Activated T-cell treated with anti-CD3 and anti-CD28 coated beads for 1 hour (primary cell): ENCODE measurements around the gene SLC26A5.

Experiments used
- DNase-seq: peaks from one replicate; pipeline ENCODE4 v3.0.0-alpha.2; 2020; ENCODE audit warnings: low read depth

Gene SLC26A5

GRCh38 chr7:103346396-103346795 is 99.6 kb downstream of the SLC26A5 start:
- DNase-seq = no peak

GRCh38 chr7:103344453-103345149 is 101.4 kb downstream of the SLC26A5 start, which contains the start of gene DNAJC2:
Gene DNAJC2, minus strand, starts transcription at chr7:103344767. Its CDS starts 145 bp downstream, at chr7:103344622.
- DNase-seq = peak; percentile 77

- no peak for DNase-seq
These were observed 102.1 kb downstream of the SLC26A5 start for GRCh38 chr7:103343758-103344452.

DNA sequence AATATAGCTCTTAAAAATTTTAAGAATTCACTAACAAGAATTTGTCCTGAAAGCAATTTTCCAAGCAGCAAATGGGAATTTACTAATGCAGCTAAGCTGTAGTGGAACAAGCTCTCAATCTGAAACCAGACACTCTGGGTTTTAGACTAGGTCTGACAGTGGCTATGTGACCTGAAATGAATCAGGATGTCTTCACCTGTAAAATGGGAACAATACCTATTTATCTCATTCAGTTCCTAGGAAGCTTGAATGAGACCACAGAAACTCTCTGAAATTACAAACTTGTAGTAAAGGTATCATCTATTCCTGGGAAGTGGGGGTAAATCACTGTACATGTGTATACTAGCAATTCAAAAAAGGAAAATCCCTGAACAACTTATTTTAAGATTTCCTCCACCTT is 102.7 kb downstream of the SLC26A5 start:
- no peak for DNase-seq

- DNase-seq = no peak
These were observed 104.5 kb downstream of the SLC26A5 start for GRCh38 chr7:103341466-103341865.

GRCh38 chr7:103338864-103339263 is 107.1 kb downstream of the SLC26A5 start:
- no peak for DNase-seq

DNA sequence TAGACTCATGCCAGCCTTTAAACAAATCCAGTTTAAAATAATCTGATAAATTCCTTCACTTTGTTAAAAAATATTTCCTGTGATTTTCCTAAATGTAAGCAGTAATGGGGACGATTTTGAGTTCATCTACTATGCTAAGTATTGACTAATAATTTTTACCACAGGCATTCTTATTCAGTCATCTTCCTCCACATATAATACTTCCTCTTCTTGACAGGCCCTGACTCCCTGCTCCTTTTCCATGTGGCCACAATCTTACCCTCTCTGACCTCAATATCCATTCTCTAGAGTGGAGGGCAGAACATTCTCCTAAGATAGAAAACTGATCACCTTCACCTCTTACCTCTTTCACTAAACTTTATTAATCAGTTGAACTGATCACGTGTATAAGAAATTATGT is 109.2 kb downstream of the SLC26A5 start:
- no peak for DNase-seq

- DNase-seq = no peak
These were observed 120.3 kb downstream of the SLC26A5 start for GRCh38 chr7:103325744-103326143.
